ENCODE data around the gene HPRT1. TPM values are rescaled to one million over a fixed set of nuclear protein-coding genes. Genes with fewer than 3 reads are reported as not detected.

The HPRT1 gene, protein sequence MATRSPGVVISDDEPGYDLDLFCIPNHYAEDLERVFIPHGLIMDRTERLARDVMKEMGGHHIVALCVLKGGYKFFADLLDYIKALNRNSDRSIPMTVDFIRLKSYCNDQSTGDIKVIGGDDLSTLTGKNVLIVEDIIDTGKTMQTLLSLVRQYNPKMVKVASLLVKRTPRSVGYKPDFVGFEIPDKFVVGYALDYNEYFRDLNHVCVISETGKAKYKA
- polyA plus RNA-seq (15.7 to 48.1 TPM (median 41.9 TPM) in 3 replicates), polyA minus RNA-seq (2.9 to 30.1 TPM (median 3.6 TPM) in 3 replicates)
- polyA plus RNA-seq (2011; ENCODE audit: low read depth): 26.9 TPM
- polyA plus RNA-seq (2011; cell fraction: cytosol; rRNA removed): 24.5 and 40.9 TPM in 2 replicates
- polyA plus RNA-seq (2011; cell fraction: nucleus; rRNA removed): 14.6 and 18.7 TPM in 2 replicates
- polyA plus RNA-seq (2012; ENCODE audit: low replicate concordance): 22.4 and 41.7 TPM in 2 replicates
- 12.9 TPM for polyA minus RNA-seq (2011; cell fraction: cytosol; rRNA and poly(A)+ RNA removed)
- polyA minus RNA-seq (2011; cell fraction: nucleus; rRNA and poly(A)+ RNA removed): 2.6 and 9.1 TPM in 2 replicates

DNA sequence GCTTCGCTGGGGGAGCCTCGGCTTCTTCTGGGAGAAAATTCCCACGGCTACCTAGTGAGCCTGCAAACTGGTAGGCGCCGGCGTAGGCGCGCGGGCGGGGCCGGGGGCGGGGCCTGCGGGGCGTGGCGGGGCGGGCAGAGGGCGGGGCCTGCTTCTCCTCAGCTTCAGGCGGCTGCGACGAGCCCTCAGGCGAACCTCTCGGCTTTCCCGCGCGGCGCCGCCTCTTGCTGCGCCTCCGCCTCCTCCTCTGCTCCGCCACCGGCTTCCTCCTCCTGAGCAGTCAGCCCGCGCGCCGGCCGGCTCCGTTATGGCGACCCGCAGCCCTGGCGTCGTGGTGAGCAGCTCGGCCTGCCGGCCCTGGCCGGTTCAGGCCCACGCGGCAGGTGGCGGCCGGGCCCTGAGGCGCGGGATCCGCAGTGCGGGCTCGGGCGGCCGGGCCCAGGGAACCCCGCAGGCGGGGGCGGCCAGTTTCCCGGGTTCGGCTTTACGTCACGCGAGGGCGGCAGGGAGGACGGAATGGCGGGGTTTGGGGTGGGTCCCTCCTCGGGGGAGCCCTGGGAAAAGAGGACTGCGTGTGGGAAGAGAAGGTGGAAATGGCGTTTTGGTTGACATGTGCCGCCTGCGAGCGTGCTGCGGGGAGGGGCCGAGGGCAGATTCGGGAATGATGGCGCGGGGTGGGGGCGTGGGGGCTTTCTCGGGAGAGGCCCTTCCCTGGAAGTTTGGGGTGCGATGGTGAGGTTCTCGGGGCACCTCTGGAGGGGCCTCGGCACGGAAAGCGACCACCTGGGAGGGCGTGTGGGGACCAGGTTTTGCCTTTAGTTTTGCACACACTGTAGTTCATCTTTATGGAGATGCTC, at the start of gene HPRT1:
Gene HPRT1, plus strand, starts transcription at position 161 of the 857 bp plus-strand sequence. Its CDS starts 147 bp downstream, at position 308.
- peak within 1 kb of the TSS; percentile 54 for H3K27ac ChIP-seq (ENCODE audit: control insufficient read depth, insufficient read depth, low read length)
- dilution Hi-C loops (cut with MboI; ENCODE audit: extremely low pct_ligation_motif_present, low sequenced_read_pairs): no loop called here
- H3K4me1 ChIP-seq (ENCODE audit: control insufficient read depth, extremely low read depth, insufficient read depth, low read length): no peaks in the 10 kb centered on the region
- H3K36me3 ChIP-seq (ENCODE audit: control insufficient read depth in 2 of 2, extremely low read depth in 1 of 2, insufficient read depth in 2 of 2, low read length in 2 of 2): no peaks in the 10 kb centered on the region
- peak within 1 kb of the TSS; percentile 49 to 62 (median 51) for H3K4me3 ChIP-seq (ENCODE audit: control insufficient read depth in 2 of 3, extremely low read depth in 1 of 3, insufficient read depth in 2 of 3, low read depth in 1 of 3, low read length in 3 of 3)
- H4K20me1 ChIP-seq (ENCODE audit: control insufficient read depth, extremely low read depth, insufficient read depth, low read length): no peaks in the 10 kb centered on the region
- H3K9me1 ChIP-seq (ENCODE audit: control insufficient read depth, extremely low read depth, insufficient read depth, low read length): no peaks in the 10 kb centered on the region
- no peak for DNase-seq (ENCODE audit: low read depth, low spot score)
- TF ChIP-seq, protein P1, sequence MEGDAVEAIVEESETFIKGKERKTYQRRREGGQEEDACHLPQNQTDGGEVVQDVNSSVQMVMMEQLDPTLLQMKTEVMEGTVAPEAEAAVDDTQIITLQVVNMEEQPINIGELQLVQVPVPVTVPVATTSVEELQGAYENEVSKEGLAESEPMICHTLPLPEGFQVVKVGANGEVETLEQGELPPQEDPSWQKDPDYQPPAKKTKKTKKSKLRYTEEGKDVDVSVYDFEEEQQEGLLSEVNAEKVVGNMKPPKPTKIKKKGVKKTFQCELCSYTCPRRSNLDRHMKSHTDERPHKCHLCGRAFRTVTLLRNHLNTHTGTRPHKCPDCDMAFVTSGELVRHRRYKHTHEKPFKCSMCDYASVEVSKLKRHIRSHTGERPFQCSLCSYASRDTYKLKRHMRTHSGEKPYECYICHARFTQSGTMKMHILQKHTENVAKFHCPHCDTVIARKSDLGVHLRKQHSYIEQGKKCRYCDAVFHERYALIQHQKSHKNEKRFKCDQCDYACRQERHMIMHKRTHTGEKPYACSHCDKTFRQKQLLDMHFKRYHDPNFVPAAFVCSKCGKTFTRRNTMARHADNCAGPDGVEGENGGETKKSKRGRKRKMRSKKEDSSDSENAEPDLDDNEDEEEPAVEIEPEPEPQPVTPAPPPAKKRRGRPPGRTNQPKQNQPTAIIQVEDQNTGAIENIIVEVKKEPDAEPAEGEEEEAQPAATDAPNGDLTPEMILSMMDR (optimal IDR thresholded peaks at IDR 0.05 in 1 of 3, IDR thresholded peaks at IDR 0.05 in 1 of 3, conservative IDR thresholded peaks at IDR 0.05 in 1 of 3; ENCODE audit: extremely low read depth in 1 of 3, insufficient read depth in 2 of 3, low read length in 3 of 3): no peak
- TF ChIP-seq EZH2 (IDR thresholded peaks at IDR 0.05; ENCODE audit: low read length): no peak
- no peak for FAIRE-seq
- peaks cover 27% of the 10 kb centered on the region for H3K79me2 ChIP-seq (ENCODE audit: control insufficient read depth, insufficient read depth, low read length)
- H3K9ac ChIP-seq (ENCODE audit: control insufficient read depth, extremely low read depth, insufficient read depth, low read length): peak within 1 kb of the TSS; percentile 61
- H3K9me3 ChIP-seq (ENCODE audit: control insufficient read depth, low read depth, low read length): no peaks in the 10 kb centered on the region
- peak within 1 kb of the TSS; percentile 59 for H3K4me2 ChIP-seq (ENCODE audit: control insufficient read depth, extremely low read depth, insufficient read depth, low read depth, low read length)
- H3K27me3 ChIP-seq (ENCODE audit: control insufficient read depth, extremely low read depth, insufficient read depth, low read length): no peaks in the 10 kb centered on the region
- peak within 1 kb of the TSS; percentile 78 for H2AFZ ChIP-seq (ENCODE audit: control insufficient read depth, low read length)

DNA sequence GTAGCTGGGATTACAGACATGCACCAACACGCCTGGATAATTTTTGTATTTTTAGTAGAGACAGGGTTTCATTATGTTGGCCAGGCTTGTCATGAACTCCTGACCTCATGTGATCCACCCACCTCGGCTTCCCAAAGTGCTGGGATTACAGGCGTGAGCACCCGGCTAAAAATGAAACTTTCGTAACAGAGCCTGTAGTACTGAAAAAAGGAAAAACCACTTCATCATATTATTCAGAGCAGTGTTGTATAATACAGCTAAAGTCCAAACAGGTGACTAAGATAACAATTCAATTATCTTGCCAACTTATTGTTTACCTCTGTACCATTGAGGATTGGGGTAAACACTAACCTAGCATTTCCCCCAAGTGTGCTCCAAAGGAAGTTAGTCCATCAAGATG, 43.9 kb upstream of the HPRT1 start:
- Histone ChIP-seq H3K4me2 (ENCODE audit: control insufficient read depth, extremely low read depth, insufficient read depth, low read depth, low read length) (no peak overlapping the region), H3K27me3 (ENCODE audit: control insufficient read depth, extremely low read depth, insufficient read depth, low read length) (no peaks in the 10 kb centered on the region), H3K27ac (ENCODE audit: control insufficient read depth, insufficient read depth, low read length) (no peak overlapping the region), H3K9ac (ENCODE audit: control insufficient read depth, extremely low read depth, insufficient read depth, low read length) (no peak overlapping the region), H2AFZ (ENCODE audit: control insufficient read depth, low read length) (no peak overlapping the region), H4K20me1 (ENCODE audit: control insufficient read depth, extremely low read depth, insufficient read depth, low read length) (no peaks in the 10 kb centered on the region), H3K36me3 (ENCODE audit: control insufficient read depth in 2 of 2, extremely low read depth in 1 of 2, insufficient read depth in 2 of 2, low read length in 2 of 2) (peaks cover 0 to 4% of the 10 kb centered on the region in 2 experiments), H3K9me3 (ENCODE audit: control insufficient read depth, low read depth, low read length) (no peaks in the 10 kb centered on the region), H3K4me3 (ENCODE audit: control insufficient read depth in 2 of 3, extremely low read depth in 1 of 3, insufficient read depth in 2 of 3, low read depth in 1 of 3, low read length in 3 of 3) (no peak overlapping the region), H3K9me1 (ENCODE audit: control insufficient read depth, extremely low read depth, insufficient read depth, low read length) (no peaks in the 10 kb centered on the region), H3K79me2 (ENCODE audit: control insufficient read depth, insufficient read depth, low read length) (no peaks in the 10 kb centered on the region), H3K4me1 (ENCODE audit: control insufficient read depth, extremely low read depth, insufficient read depth, low read length) (no peaks in the 10 kb centered on the region)
- DNase-seq (ENCODE audit: low read depth, low spot score): no peak
- no peak for FAIRE-seq
- dilution Hi-C loops (cut with MboI; ENCODE audit: extremely low pct_ligation_motif_present, low sequenced_read_pairs): no loop called here
- no peak for TF ChIP-seq EZH2 (IDR thresholded peaks at IDR 0.05; ENCODE audit: low read length)
- TF ChIP-seq, protein P1 (optimal IDR thresholded peaks at IDR 0.05 in 1 of 3, IDR thresholded peaks at IDR 0.05 in 1 of 3, conservative IDR thresholded peaks at IDR 0.05 in 1 of 3; ENCODE audit: extremely low read depth in 1 of 3, insufficient read depth in 2 of 3, low read length in 3 of 3): no peak
